ENCODE results near the gene DRC3. TPM values are rescaled to one million over a fixed set of nuclear protein-coding genes. Genes with fewer than 3 reads are reported as not detected.

Gene DRC3
- total RNA-seq, 2 donors from 2014 or later = 2.0 to 2.6 TPM

DNA sequence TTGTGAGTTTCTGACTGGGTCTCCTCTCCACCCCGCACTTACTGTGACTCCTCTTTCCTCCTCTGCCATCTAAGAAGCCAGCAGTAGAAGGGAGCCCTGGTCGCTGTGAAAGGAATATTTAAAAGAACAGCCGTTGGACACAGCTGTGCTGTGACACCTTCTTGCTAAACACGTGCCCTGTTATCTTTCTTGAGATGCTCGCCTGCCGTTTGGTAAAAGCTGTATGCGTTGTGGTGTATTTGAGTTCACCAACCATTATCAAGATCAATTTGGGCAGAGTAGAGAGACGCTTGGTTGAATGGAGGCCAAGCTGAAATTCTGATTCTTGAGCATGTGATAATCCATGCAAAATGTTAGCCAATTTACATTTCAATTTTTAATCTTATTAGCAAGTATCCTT is 70.3 kb downstream of the DRC3 start:
- Histone ChIP-seq H3K4me3 (ENCODE audit: low read length) (peak overlapping the region; percentile 97), H3K9ac (ENCODE audit: extremely low read depth, low read length, poor library complexity, severe bottlenecking) (no peak overlapping the region), H3K9me3 (ENCODE audit: control insufficient read depth, low read length) (peaks cover 4% of the 10 kb centered on the region), H3K4me1 (ENCODE audit: control insufficient read depth, insufficient read depth, low read length) (peaks cover 7% of the 10 kb centered on the region), H3K27me3 (ENCODE audit: control insufficient read depth, insufficient read depth, low read length, poor library complexity, severe bottlenecking) (no peaks in the 10 kb centered on the region), H3K36me3 (ENCODE audit: control insufficient read depth, insufficient read depth, low read length) (peaks cover 55% of the 10 kb centered on the region), H3K27ac (ENCODE audit: low read depth, low read length) (no peak overlapping the region)
- TF ChIP-seq, protein P1, sequence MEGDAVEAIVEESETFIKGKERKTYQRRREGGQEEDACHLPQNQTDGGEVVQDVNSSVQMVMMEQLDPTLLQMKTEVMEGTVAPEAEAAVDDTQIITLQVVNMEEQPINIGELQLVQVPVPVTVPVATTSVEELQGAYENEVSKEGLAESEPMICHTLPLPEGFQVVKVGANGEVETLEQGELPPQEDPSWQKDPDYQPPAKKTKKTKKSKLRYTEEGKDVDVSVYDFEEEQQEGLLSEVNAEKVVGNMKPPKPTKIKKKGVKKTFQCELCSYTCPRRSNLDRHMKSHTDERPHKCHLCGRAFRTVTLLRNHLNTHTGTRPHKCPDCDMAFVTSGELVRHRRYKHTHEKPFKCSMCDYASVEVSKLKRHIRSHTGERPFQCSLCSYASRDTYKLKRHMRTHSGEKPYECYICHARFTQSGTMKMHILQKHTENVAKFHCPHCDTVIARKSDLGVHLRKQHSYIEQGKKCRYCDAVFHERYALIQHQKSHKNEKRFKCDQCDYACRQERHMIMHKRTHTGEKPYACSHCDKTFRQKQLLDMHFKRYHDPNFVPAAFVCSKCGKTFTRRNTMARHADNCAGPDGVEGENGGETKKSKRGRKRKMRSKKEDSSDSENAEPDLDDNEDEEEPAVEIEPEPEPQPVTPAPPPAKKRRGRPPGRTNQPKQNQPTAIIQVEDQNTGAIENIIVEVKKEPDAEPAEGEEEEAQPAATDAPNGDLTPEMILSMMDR (conservative IDR thresholded peaks at IDR 0.05) = no peak
- Mint-ChIP-seq H3K4me3 (peak overlapping the region; percentile 6), H3K9me3 (no peaks in the 10 kb centered on the region), H3K36me3 (ENCODE audit: low read depth) (peaks cover 30% of the 10 kb centered on the region), H3K27me3 (ENCODE audit: insufficient read depth) (no peaks in the 10 kb centered on the region), H3K4me1 (peaks cover 35% of the 10 kb centered on the region), H3K27ac (peak overlapping the region; percentile 8)
- WGBS, 2 experiments (ENCODE audit: insufficient coverage in 1 of 2, insufficient read length in 1 of 2) = 86 to 91% methylated on average over 6 to 8 of the region's 8 CpGs
- DNase-seq = no peak

- Mint-ChIP-seq H3K4me1 (peaks cover 30% of the 10 kb centered on the region), H3K4me3 (no peak overlapping the region), H3K27me3 (ENCODE audit: insufficient read depth) (no peaks in the 10 kb centered on the region), H3K36me3 (ENCODE audit: low read depth) (peaks cover 33% of the 10 kb centered on the region), H3K27ac (no peak overlapping the region), H3K9me3 (no peaks in the 10 kb centered on the region)
- DNase-seq = no peak
- H3K4me3 ChIP-seq (ENCODE audit: low read length) = peak overlapping the region; percentile 97
- WGBS, 2 experiments (ENCODE audit: insufficient coverage in 1 of 2, insufficient read length in 1 of 2) = 88 to 95% methylated on average over 1 of the region's 1 CpG
- H3K27ac ChIP-seq (ENCODE audit: low read depth, low read length) = no peak overlapping the region
- H3K27me3 ChIP-seq (ENCODE audit: control insufficient read depth, insufficient read depth, low read length, poor library complexity, severe bottlenecking) = no peaks in the 10 kb centered on the region
- TF ChIP-seq, protein P1 (conservative IDR thresholded peaks at IDR 0.05) = peak; percentile 41
- H3K9me3 ChIP-seq (ENCODE audit: control insufficient read depth, low read length) = peaks cover 4% of the 10 kb centered on the region
- peaks cover 7% of the 10 kb centered on the region for H3K4me1 ChIP-seq (ENCODE audit: control insufficient read depth, insufficient read depth, low read length)
- H3K9ac ChIP-seq (ENCODE audit: extremely low read depth, low read length, poor library complexity, severe bottlenecking) = no peak overlapping the region
- peaks cover 60% of the 10 kb centered on the region for H3K36me3 ChIP-seq (ENCODE audit: control insufficient read depth, insufficient read depth, low read length)
These were observed 70.8 kb downstream of the DRC3 start for GRCh38 chr17:18043491-18043890.

DNA sequence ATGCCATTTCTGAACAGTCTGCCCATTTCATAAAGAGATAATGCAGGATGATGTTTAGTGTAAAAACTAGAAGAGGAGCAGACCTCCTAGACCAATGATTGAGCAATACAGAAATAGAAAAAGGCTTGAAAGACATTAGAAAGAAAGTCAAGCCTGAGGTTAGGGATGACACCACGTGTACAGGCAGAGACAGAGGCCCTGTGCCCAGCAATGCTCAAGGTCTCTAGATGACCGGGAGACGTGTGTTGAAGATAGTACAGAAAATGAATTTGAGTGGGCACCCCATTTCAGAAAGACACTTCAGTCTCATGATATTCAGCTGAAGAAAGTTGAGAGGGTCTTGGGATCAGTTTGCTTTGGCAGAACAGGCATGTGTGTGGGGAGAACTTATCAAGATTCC is 71.9 kb downstream of the DRC3 start:
- H3K4me3 ChIP-seq (ENCODE audit: low read length) = no peak overlapping the region
- peaks cover 7% of the 10 kb centered on the region for H3K4me1 ChIP-seq (ENCODE audit: control insufficient read depth, insufficient read depth, low read length)
- peaks cover 4% of the 10 kb centered on the region for H3K9me3 ChIP-seq (ENCODE audit: control insufficient read depth, low read length)
- H3K9me3 Mint-ChIP-seq = no peaks in the 10 kb centered on the region
- peaks cover 36% of the 10 kb centered on the region for H3K36me3 Mint-ChIP-seq (ENCODE audit: low read depth)
- H3K9ac ChIP-seq (ENCODE audit: extremely low read depth, low read length, poor library complexity, severe bottlenecking) = no peak overlapping the region
- TF ChIP-seq, protein P1 (conservative IDR thresholded peaks at IDR 0.05) = no peak
- no peak overlapping the region for H3K4me3 Mint-ChIP-seq
- H3K36me3 ChIP-seq (ENCODE audit: control insufficient read depth, insufficient read depth, low read length) = peaks cover 70% of the 10 kb centered on the region
- H3K27me3 Mint-ChIP-seq (ENCODE audit: insufficient read depth) = no peaks in the 10 kb centered on the region
- 89 to 93% methylated on average over 3 of the region's 3 CpGs for WGBS, 2 experiments (ENCODE audit: insufficient coverage in 1 of 2, insufficient read length in 1 of 2)
- no peak for DNase-seq
- no peak overlapping the region for H3K27ac ChIP-seq (ENCODE audit: low read depth, low read length)
- peaks cover 30% of the 10 kb centered on the region for H3K4me1 Mint-ChIP-seq
- H3K27me3 ChIP-seq (ENCODE audit: control insufficient read depth, insufficient read depth, low read length, poor library complexity, severe bottlenecking) = no peaks in the 10 kb centered on the region
- H3K27ac Mint-ChIP-seq = no peak overlapping the region
